Activated naive CD4-positive, alpha-beta T cell treated with anti-CD3 and anti-CD28 coated beads for 36 hours (primary cell): ENCODE results near the gene RAF1. TPM values are rescaled to one million over a fixed set of nuclear protein-coding genes. Genes with fewer than 3 reads are reported as not detected.
"Not testable (repeated sequence)": the region's sequence is repeated elsewhere in the genome, so short reads cannot be mapped to it uniquely, and the experiment has no call there.

Experiments
- CTCF ChIA-PET: fragments of 350-600 bp; sonication (Branson Sonifier 250); formaldehyde crosslinking; loops from one replicate; lab custom pipeline; 2021; ENCODE audit warnings: antibody characterized with exemption; lab: Charles Lee
- DNase-seq: peaks from one replicate; pipeline ENCODE4 v3.0.0-alpha.2; 2020
- H3K27ac Mint-ChIP-seq: one replicate; pipeline ENCODE4 v1.8.0; 2021; ENCODE audit warnings: mild to moderate bottlenecking, mixed read lengths
- H3K27me3 Mint-ChIP-seq: one replicate; pipeline ENCODE4 v1.8.0; 2021; ENCODE audit warnings: low read depth, mixed read lengths
- H3K36me3 Mint-ChIP-seq: one replicate; pipeline ENCODE4 v1.8.0; 2021; ENCODE audit warnings: low read depth, mixed read lengths
- H3K4me1 Mint-ChIP-seq: one replicate; pipeline ENCODE4 v1.8.0; 2021; ENCODE audit warnings: low read depth, mixed read lengths
- H3K4me3 Mint-ChIP-seq: one replicate; pipeline ENCODE4 v1.8.0; 2021; ENCODE audit warnings: mild to moderate bottlenecking, moderate library complexity, mixed read lengths
- H3K9me3 Mint-ChIP-seq: one replicate; pipeline ENCODE4 v1.8.0; 2021; ENCODE audit warnings: mixed read lengths
- intact Hi-C: fragments of 100-400 bp; cut with micrococcal nuclease; formaldehyde crosslinking; loops from one replicate; pipeline ENCODE4 v1.15.1; 2023
- total RNA-seq, 2 experiments: library from RNA; stranded (reverse); gene quantifications; one replicate each; pipeline ENCODE4 v1.2.3, GENCODE V29; 2021

The RAF1 gene
- total RNA-seq, 2 experiments from 2014 or later: 62.5 to 68.5 TPM

DNA sequence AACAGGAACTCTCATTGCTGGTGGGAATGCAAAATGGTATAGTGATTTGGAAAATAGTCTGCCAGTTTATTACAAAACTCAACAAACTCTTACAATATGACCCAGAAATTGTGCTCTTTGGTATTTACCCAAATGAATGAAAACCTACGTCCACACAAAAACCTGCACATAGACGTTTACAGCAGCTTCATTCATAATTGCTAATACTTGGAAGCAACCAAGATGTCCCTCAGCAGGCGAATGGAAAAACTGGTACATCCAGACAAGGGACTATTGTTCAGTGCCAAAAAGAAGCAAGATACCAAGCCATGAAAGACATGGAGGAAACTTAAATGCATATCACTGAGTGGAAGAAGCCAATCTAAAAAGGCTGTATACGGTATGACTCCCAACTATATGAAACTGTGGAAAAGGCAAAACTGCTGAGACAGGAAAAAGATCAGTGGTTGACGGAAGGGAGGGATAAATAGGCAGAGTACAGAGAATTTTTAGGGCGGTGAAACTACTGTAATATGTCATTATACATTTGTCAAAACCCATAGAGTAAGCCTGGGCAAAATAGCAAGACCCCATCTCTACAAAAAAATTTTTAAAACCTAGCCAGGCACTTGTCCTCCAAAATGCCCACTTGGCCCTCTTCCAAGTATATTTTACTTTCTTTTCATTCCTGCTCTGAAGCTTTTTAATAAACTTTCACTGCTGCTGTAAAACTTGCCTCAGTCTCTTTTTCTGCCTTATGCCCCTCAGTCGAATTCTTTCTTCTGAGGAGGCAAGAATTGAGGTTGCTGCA is 113.8 kb downstream of the RAF1 start:
- Mint-ChIP-seq H3K27ac (no peak overlapping the region), H3K4me3 (no peak overlapping the region), H3K9me3 (no peaks in the 10 kb centered on the region), H3K27me3 (peaks cover 18% of the 10 kb centered on the region), H3K36me3 (no peaks in the 10 kb centered on the region), H3K4me1 (peaks cover 3% of the 10 kb centered on the region)
- no peak for DNase-seq
- intact Hi-C loops: loop anchor here (10.0 kb wide), 1 partner anchor 705 kb away; the partner anchor contains the start of gene TAMM41
- CTCF ChIA-PET: no interaction called here

DNA sequence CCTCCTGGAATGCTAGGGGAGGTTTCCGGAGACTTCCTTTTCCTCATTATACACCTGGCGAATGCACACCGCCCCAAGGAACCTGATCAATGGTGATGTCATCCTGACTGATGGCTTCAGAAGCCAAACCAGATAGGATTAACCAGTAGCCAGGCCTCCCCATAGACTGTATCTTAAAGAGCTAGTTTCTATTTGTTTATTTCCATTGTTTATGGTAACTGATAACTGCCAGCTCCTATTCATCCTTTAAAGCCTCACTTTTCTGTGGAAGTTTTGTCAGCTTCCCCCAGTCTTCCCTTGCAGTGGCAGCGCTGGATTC is 118.5 kb downstream of the RAF1 start, which contains the start of gene MKRN2OS:
TSS of gene MKRN2OS (minus strand) at position 27 of the 319 bp plus-strand sequence. CDS start 35 bp downstream, outside the sequence.
- CTCF ChIA-PET: interaction anchor here (0.6 kb wide), 1 partner anchor 381 kb away, joined by 3 read pairs; no protein-coding TSS in a partner anchor
- DNase-seq: no peak

DNA sequence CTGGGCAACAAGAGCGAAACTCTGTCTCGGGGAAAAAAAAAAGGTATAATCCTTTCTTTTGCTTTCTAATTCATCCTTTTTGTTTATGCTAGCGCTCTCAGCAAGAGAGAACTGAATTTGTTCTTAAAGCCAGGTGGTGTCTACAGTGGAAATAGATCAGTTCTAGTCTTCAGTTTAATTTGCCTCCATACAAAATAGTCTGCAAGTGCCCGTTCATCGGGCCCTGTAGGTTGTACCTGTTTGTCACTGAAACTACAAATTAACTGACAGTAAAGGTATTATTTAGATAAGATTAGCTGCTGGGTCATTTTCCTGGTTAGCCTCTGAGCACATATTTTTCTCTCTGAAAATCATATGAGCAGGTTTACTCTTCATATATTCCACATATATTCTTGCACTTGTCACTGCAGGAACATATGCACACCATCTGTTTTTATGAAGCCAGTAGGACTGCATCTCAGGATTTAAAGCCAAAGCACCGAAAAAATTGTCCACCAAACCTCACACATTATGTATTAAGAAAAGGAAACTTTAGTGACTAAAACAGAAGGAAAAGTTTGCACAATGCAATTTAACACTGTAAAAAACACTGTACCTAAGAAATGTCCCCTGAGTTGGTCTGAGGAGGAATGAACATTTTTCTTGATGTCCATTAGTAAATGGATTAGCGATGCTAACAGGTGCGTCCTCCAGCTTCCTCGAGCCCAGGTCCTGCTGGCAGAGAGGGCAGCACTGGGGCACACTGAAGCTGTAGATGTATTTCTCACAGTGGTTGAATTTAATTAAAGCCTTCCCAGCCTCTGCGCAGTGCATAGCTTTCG is 119.1 kb downstream of the RAF1 start:
- DNase-seq: no peak
- H3K9me3 Mint-ChIP-seq: no peaks in the 10 kb centered on the region
- peaks cover 4% of the 10 kb centered on the region for H3K36me3 Mint-ChIP-seq
- no peaks in the 10 kb centered on the region for H3K27me3 Mint-ChIP-seq
- peaks cover 2% of the 10 kb centered on the region for H3K4me1 Mint-ChIP-seq
- H3K27ac Mint-ChIP-seq: no peak overlapping the region
- H3K4me3 Mint-ChIP-seq: no peak overlapping the region
- CTCF ChIA-PET: interaction anchor here (0.5 kb wide), 1 partner anchor 60 kb away, joined by 6 read pairs; no protein-coding TSS in a partner anchor
- intact Hi-C loops: no loop called here

More for the DNA sequence above, 118.5 kb downstream of the RAF1 start, which contains the start of gene MKRN2OS:
- Mint-ChIP-seq H3K27ac (no peak within 1 kb of the TSS), H3K36me3 (peaks cover 4% of the 10 kb centered on the region), H3K4me1 (peaks cover 2% of the 10 kb centered on the region), H3K4me3 (no peak within 1 kb of the TSS), H3K27me3 (no peaks in the 10 kb centered on the region), H3K9me3 (no peaks in the 10 kb centered on the region)
- intact Hi-C loops: no loop called here

DNA sequence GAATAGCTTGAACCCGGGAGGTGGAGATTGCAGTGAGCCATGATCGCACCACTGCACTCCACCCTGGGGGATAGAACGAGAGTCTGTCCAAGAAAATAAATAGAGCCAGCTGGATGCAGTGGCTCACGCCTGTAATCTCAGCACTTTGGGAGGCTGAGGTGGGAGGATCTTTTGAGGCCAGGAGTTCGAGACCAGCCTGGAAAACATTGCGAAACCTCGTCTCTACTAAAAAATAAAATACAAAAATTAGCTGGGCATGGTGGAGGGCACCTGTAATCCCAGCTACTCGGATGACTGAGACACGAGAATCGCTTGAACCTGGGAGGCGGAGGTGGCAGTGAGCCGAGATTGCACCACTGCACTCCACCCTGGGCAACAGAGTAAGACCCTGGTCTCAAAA is 120.4 kb downstream of the RAF1 start:
- H3K9me3 Mint-ChIP-seq, H3K4me1 Mint-ChIP-seq, H3K27me3 Mint-ChIP-seq, H3K27ac Mint-ChIP-seq, DNase-seq, intact Hi-C loops, H3K4me3 Mint-ChIP-seq, H3K36me3 Mint-ChIP-seq: not testable (repeated sequence)
- CTCF ChIA-PET: interaction anchor here (0.6 to 1.3 kb wide), 3 partner anchors 11 to 121 kb away, joined by 3 to 4 read pairs (median 3); no protein-coding TSS in a partner anchor

DNA sequence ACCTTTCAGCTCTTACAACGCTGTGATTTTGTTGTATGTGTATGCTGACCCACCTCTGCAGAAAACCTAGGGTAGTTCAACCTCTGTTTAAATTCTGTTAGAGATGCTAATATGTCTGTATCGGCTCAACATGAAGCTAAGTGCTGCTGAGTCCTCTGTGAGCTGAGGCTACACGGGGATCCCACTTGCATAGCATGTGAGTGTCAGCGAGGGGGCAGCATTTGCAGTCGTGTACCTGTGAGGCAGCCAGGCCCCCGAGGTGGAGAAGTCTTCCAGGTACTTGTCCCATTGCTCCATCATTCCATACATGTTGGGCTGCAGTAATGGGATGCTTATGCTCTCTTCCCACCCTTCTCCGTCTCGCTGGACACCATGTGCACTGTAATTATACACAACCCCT is 122.3 kb downstream of the RAF1 start:
- H3K4me3 Mint-ChIP-seq: no peak overlapping the region
- CTCF ChIA-PET: no interaction called here
- no peak for DNase-seq

DNA sequence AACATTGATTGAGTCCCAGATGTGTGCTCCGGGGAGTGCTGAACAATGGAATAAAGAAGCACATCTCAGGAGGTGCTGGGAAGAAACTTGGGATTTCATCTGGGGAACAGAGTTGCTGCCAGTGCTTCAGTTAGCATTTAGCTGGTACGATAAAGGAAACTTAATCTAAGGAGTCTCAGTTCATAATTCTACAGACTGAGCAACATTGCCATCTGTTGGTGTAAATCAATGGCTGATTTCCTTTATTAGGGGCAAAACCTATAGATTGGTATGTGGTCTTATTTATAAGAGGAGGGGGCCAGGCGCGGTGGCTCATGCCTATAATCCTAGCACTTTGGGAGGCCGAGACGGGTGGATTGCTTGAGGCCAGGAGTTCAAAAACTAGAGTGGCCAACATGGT is 127.5 kb downstream of the RAF1 start:
- H3K27ac Mint-ChIP-seq: no peak overlapping the region
- CTCF ChIA-PET: interaction anchor here (1.4 kb wide), 1 partner anchor 21 kb away, joined by 5 read pairs; no protein-coding TSS in a partner anchor
- intact Hi-C loops: no loop called here

More for the DNA sequence above, 122.3 kb downstream of the RAF1 start:
- no peak overlapping the region for H3K27ac Mint-ChIP-seq
- H3K36me3 Mint-ChIP-seq: peaks cover 4% of the 10 kb centered on the region
- H3K4me1 Mint-ChIP-seq: peaks cover 2% of the 10 kb centered on the region
- no peaks in the 10 kb centered on the region for H3K9me3 Mint-ChIP-seq
- H3K27me3 Mint-ChIP-seq: no peaks in the 10 kb centered on the region
- intact Hi-C loops: loop anchor here (1.0 kb wide), 1 partner anchor 406 kb away; no protein-coding TSS in a partner anchor

More for the DNA sequence above, 127.5 kb downstream of the RAF1 start:
- no peaks in the 10 kb centered on the region for H3K9me3 Mint-ChIP-seq
- H3K4me3 Mint-ChIP-seq: no peak overlapping the region
- H3K4me1 Mint-ChIP-seq: no peaks in the 10 kb centered on the region
- DNase-seq: no peak
- H3K36me3 Mint-ChIP-seq: peaks cover 21% of the 10 kb centered on the region
- H3K27me3 Mint-ChIP-seq: no peaks in the 10 kb centered on the region

Other genes with a start within 250 kb of the RAF1 start
- 10 to 100 TPM; 14.0 to 14.8 TPM for gene TSEN2, start 179.6 kb downstream of the RAF1 start, total RNA-seq
- gene MKRN2OS, start 118.6 kb downstream of the RAF1 start, total RNA-seq: not detected
- gene MKRN2, start 107.0 kb downstream of the RAF1 start, total RNA-seq: 10 to 100 TPM; 32.9 to 34.5 TPM
- not detected for gene TMEM40, start 95.1 kb upstream of the RAF1 start, total RNA-seq
- gene CAND2, start 132.6 kb upstream of the RAF1 start, total RNA-seq: 1 to 10 TPM; 2.5 to 2.7 TPM
- gene RPL32, start 177.4 kb upstream of the RAF1 start, total RNA-seq: 1,000 to 10,000 TPM; 3,385 to 3,704 TPM